ENCODE data around the gene ARHGEF28.

Gene ARHGEF28

DNA sequence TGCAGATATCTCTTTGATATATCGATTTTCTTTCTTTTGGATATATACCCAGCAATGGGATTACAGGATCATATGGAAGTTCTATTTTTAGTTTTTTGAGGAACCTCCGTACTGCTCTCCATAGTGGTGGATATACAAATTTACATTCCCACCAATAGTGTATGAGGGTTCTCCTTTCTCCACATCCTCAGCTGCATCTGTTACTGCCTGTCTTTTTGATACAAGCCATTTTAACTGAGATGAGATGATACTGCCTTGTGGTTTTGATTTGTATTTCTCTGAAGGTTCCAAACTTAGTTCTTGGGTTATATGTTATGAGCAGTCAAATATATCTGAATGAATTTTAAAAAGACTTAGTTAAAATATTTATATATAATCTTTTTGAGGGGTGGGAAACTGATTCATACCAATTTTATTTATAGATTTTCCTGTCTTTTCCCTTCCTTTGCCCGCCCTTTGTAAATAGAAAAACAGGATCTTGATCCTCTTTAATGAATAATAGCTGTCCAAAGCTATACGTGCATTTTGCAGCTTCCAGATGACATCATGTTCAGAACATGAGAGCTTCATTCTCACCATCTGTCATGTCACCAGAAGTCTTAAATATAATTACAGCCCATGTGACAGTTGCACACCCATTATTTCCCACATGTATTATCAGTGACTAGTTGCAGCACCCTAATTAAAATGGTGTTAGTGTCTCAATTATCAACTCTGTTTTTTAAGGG, 6.2 kb upstream of the ARHGEF28 start:
- no peak for DNase-seq

DNA sequence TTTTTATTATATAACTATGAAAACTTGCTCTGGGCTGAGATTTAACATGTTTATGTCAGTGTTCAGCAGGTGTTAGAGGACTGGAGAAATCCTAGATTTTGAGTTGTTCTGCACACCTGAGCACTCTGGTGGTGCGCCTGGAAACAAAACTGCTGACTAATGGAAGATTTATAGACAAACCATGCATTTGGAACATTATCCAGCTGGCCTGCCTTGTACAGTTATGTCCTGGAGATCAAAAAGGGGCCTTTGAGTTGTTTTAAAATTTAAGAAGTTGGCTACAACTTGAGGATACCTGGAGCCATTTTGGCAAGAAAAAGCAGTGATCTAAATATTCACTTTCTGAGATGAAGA, 5.7 kb upstream of the ARHGEF28 start:
- no peak for DNase-seq

DNA sequence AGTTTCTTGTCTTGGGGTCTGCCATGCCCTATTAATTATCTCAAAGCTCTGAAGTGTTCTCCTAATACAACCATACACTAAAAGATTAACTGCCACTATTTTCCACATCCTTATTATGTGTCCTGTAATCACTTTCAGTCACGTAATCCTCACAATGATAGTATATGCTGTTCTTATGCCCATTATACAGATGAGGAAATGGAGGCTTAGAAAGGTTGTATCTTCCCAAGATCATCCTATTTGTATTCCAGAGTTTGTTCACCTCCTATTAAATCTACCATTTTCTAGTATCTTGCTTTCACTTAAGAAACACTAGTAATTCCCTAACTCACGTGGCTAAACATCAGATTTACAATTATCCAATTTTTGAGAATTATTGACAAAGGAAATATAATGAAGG, 2.9 kb upstream of the ARHGEF28 start:
- no peak for DNase-seq

DNA sequence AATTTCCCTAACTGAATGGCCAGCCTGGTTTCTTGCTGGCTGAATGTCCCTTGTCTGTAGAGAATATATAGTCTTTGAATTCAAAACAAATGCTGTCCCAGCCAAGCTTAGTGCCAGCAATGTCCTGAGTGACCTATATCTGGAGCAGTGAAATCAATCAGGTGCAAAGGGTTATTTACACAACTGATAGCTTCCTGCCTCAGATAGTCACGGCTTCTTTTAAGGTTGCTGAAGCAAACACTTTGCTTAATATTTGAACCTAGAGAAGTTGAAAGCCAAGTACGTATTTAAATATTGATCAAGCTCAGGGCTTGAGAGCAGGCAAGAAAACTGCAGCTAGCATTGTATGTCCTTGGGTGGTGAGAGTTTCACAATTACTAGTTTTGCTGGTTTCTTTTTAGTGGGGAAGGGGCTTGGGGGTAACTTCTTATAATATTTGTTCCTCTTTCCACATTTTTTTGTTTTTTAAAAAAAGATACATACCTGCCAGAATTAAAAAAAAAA, 2.0 kb upstream of the ARHGEF28 start:
- no peak for DNase-seq

DNA sequence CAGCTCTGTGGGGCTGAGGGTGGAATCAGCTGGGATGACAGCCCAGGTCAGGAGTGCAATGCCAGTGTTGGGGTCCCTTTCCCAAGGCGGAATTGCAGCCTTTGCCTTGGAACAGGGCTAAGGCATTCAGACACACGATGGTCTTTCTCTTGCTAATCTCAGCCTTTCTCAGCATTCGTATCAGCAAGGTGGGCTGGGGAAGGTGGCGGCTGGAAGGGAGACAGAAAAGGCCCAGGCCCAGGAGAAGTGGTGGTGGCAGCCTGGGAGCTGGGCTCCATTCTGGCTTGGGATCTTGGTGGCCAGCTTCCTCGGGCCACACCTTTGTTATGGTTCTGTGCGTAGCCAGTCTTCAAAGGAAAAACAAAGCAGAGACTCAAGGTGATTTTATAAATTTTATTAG, 1.1 kb upstream of the ARHGEF28 start:
- DNase-seq: no peak

DNA sequence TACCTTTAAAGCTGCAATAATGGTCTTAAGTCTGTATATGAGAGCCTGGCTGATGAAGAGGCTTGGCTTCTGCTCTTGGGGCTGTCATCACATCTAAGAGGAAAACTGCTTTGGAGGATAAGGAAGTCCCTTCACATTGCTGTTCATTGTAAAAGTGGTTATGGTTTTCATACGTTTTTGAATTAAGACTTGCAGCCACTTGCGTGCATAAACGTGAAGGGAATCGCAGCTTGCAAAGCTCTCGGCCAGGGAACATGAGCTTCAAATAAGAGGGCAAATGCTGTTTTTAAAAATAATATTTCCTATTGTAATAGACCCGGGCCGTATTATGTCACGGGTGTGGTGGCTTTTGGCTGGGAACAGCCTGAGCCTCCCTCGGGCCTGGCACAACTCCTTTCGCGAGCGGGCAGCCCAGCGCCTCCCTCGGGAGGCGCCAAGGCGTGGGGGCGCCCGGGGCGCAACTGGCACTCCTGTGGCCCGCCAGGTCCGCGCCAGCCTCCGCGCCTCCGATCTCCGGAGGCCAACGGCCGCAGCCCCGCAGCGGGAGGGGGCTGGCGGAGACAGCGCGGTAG, 538 bp upstream of the ARHGEF28 start:
- DNase-seq: no peak

DNA sequence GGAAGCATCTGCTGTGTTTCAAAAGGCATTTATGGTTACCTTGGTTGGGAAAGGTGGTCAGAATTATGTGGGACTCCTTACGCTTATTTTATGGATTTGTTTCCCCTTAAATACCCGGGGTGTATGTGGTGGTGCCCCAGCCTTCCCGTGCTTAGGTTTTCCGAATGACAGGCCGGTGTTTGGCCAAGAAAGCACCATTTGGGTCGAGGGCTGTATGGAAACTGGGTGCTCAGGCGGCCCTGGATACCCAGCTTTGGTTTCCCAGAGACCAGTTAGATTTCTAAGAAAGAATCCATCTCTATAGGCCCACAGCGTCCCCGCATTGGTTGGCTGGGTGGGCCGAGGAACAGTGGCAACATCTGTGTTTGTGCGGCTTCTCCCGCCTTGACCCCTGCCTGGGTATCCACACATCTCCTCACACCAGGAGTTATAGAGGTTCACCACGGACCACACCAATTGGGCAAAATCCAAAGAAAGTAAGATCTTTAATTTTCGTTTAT, 868 bp downstream of the ARHGEF28 start:
- DNase-seq: no peak

DNA sequence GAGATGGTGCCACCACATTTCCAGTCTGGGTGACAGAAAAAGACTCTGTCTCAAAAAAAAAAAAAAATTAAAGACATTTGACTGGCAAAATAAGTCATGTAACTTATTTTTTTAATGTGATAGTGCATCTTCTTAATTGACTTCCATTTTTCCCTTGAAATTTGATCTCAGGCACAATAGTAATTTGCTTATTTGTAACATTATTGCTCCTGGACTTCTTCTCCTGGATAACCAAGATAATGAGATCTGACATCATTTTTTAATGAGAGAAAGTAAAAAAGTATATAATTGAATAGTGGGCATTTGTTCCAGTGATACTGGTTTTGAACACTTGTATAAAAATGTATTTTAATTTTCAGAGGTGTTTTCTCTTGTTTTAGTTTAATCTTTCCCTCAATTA, 3.5 kb downstream of the ARHGEF28 start:
- DNase-seq: no peak

DNA sequence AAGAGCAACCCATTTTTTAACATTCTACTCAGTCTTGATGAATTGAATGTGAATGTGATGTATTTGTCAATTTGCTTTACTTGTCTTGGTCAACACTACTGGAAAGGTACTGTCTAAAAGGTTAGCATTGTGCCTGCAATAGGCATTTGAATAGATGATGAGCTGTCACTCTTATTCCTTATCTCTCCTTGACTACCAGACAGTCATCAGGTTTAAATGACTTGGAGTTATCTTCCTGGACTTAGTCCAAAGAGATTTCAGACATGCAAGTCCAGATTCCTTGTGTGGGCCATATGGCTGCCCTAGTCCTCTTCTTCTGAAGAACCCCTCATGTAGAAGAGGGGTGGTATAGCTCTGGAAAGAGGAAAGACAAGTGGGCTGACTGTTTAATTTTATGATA, 4.8 kb downstream of the ARHGEF28 start:
- DNase-seq: no peak

DNA sequence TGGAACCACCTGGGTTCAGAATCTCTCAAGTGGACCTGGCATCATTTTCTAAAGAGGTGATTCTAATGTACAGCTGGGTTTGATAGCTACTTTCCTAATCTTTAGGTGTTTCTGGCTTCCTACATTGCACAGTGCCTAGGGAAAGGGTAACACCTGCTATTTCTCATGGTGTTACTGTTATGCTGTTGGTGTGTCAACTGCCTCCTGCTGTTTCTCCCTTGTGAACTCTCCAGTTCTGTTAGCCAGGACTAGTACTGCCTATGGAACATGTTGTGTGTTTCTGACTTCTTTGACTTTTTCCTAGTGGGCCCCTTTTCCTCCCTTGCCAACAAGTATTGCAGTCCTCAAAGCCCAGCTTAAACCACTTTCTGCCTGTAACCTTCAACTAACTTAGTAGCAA, 5.5 kb downstream of the ARHGEF28 start:
- DNase-seq: no peak

DNA sequence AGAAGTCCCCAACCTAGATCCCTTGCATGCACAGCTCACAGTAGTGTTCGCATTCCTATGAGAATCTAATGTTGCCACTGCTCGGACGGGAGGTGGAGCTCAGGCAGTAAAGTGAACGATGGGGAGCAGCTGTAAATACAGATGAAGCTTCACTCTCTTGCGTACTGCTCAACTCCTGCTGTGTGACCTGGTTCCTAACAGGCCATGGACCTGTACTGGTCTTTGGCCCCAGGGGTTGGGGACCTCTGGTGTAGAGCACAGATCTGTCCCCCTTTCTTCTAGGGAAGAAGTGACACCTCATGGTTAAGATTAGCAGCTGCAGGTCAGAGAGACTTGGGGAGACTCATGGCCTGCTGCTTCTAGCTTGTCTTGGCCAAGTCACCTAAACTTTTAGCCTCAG, 7.1 kb downstream of the ARHGEF28 start:
- DNase-seq: no peak

DNA sequence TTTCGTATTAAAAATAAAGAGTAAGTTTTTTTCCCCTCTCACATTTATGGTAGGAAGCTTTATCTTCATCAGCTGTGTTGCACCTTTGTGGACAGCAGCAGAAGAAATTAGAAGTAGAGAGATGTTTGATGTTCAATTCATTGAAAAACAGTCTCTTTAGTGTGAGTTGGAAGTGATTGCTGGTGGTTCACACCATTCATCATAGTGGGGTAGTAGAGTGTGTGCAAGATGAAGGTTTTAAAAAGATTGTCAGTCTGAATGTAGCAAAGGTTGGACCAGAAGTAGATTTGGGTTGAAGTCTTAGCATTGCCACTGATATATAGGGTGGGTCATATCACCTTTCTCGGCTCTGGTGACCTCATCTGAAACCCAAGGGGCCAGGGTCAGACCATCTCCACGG, 10.4 kb downstream of the ARHGEF28 start:
- DNase-seq: no peak

DNA sequence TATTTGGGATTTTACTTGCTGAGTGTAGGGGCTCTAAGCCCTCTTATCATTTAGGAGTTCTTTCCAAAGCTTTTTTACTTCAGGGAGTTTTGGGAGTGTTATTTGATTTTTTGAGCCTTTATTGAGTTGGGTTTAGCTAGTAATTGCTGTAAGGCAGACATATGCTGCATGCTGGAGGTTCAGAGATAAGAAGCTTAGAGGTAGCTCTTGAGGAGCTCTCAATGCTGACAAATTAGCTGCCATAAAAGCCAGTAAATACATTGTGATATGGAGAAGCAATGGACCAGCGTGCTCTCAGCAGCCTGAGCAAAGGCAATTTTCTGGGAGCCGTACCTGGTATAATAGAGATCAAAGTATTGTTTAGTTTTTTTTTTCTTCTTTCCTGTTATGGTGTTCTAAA, 11.6 kb downstream of the ARHGEF28 start:
- no peak for DNase-seq

DNA sequence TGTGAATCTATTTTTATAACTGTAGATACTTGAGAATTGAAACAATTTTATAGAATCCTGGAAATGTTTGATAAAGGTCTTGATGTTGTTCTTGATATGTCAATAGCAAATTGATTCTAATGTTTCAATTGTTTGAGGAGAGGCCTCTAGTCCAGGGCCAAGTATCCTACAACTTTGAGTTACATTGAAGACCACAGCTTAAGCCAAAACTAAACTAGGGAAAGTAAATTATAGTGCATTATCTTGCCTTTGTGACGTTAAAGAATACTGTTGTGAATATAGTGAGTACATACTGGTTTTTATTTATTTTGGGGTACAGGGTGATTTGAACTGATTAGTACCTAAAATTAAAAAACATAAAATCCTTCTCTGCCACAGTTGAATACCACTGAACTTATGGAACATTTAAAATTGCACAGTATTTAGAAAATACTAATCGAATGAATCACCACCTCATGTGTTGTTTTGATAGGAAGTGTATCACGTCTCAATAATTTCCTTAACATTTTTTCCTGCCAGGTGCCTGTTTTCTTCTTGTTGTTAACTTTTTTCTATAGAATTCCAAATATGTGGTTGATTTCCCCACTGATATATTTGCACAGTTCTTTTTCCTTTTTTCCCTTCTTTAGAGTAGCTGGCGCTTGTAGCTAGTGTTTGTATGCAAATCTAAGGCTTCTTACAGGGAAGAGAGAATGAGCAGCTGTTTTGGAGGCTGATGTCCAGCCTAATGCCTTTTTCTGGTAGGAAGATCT, 12.5 kb downstream of the ARHGEF28 start:
- no peak for DNase-seq

DNA sequence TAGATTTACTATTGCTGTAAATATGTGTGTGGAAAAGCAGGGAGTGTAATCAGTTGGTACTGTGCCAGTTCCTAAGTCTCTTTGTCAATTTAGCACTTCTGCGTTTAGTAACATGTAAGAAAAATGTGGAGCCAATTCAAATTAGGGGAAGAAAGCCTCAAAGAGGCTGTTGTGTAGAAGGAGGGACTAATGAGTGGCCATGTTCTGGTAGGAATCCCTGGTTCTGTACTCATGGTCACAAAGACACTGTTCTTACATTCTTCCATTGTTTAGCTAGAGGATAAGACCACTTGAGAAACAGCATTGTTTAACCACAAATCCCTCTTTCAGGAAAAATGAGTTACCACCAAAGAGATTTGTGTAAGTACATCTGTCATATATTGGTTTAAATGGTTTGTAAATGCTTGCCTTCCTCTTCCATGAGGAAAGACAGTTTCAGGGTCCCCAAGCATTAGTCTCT, 14.9 kb downstream of the ARHGEF28 start:
- no peak for DNase-seq

DNA sequence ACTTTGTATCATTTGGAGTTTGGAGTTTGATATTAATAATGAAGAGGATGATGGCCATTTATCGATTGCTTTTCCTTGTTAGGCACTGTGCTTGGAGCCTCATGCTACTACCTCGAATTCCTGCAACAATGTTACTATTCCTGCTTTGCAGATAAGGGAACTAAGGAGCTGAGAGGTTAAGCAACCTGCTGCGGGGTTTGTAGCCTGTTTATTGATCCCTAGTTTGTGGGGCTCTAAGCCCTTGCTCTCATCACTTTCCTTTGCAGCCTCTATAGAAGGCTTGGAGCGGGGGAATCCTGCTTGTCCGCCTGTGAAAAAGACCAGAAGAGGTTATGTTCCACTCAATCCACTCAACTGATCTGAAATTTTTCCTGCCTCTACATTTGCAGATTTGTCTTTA, 15.8 kb downstream of the ARHGEF28 start:
- DNase-seq: no peak

DNA sequence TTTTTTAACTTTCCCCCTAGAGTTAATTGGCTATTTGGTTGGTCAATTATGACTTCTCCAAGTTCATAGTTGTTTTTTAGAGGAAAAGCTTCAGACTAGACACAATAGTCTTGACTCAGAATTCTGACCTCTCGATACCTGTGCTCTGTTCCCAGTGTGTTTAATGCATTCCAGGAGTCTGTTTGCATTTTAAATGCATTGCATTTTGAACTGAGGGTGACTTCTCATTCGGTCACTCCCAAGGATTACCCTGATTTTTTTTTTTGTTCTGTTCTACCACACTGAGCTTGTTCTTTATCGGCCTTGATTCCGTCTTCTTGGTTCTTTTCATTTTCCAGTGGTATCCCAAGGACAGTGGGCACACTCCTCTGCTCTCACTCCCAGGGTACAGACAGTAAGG, 16.3 kb downstream of the ARHGEF28 start:
- DNase-seq: no peak

DNA sequence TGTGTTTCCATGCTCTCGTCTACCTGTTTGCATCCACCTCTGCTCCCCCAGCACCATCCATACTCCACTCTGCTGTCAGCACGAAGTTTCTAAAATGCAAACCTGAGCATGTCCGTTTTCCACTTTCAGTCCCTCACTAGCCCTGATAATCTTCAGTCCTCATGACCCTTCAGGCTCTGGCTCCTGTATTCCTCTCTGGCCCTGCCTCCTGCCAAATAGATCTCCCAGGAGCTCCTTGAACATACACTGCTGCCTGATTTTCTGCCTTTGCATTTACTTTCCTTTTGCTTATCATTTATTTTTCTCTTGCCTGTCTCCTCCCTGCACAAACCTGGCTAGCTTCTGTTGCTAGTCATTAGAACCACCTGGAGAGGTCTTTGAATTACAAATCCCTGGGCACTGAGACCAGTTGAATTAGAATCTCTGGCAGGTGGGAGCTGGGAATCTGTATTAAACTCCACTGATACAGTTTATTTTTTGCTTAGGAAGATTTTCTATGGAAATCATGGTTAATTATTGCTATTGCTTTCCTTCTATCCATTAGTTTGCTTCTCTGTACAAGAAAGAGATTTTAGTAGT, 18.5 kb downstream of the ARHGEF28 start:
- no peak for DNase-seq

DNA sequence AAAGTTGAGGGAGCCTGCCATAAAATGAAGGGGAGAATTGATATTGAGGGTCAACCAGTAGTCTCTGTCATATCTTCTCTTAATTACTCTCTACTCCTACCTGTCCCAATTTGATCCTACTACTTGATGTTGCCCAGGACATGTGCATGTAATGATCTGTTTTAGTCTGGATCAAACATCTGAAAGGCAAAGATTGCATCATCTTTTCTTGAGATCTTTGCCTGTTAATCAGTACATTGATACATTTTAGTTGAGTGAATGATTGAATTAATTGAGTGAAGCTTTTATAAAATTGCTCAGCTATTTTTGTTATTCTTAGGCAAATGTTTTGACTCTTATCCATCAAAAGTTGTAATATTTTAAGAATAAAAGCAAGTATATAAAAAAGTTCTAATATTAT, 21.7 kb downstream of the ARHGEF28 start:
- DNase-seq: no peak

DNA sequence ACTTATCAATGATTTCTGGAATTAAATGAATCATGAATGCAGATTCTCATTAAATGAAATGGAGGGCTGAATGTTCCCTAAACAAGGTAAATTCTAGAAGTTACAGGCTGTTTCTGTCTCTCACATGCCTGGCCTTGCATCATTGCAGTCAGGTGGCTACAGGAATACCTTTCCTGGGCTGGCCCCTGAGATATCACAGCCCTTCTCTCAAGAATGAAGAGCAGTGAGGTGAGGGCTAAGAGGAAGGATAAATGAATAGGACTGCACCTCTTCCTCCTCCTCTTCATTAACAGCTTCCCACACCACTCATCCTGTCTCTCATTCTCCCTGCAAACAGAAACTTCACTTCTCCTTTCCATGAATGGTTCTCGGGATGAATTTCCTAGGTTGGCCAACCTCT, 22.5 kb downstream of the ARHGEF28 start:
- no peak for DNase-seq

DNA sequence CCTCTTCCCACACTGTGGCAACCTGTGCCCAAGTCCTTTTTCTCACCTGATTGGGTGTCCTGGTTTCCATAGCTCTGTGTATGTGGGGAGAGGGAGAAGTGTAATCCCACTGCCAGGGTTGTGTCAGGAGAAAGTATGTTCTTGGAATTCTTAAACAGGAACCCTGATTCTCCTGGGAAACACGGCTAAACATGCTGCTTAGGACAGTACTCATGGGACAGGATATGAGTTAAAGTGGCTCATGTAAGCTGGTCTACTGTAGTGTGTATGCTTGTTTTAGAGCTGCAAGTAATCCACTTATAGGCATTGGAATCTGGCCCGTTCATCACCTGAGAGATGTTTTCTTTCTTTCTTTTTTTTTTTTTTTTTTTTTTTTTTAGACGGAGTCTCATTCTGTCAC, 23.9 kb downstream of the ARHGEF28 start:
- no peak for DNase-seq

DNA sequence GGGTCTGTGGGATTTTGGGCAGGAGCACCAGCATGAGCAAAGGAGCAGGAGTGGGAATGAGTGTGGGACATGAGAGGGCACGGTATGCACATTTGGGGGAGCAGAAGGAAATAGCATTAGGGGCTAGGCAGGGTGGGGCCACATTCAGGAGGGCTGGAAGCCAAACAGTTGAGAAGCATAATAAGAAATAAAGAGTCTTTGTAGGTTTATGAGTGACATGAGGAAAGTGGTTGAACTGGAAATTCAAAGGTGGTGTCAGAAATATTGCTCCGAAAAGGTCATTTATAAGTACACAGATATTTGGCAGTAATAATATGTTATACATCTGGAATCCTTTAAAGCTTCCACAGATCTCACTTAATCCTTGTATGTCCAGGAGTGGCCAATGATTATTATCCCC, 26.4 kb downstream of the ARHGEF28 start:
- no peak for DNase-seq

DNA sequence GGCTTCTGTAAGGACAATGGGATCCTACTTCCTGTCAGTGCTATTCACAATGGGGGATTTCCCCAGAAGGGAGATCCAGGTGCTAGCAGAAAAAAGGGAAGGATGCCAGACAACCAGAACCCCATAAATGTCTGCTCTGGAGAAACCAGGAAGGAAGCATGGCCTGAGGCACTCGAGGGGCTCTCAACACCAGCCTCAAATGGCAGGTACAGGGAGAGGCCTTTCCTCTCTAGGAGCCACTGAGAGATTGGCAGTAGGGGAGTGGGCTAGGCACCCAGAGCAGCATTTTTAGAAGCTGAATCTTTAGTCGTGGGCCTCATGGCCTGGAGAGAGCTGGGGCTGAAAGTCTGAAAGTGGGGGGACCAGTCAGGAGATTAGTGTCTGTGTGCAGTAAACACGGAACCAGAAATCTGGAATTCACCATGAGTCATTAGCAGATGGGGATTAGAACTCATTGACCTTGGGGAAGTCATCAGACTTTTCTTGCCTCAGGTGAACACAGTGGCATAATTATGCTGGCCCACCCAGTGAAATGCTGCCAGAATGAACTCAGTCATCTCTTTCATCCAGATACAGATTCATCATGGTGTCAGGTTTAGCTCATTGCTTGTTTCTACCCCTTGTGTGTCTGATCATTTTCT, 28.3 kb downstream of the ARHGEF28 start:
- no peak for DNase-seq
